Lung (tissue), 12 donors: ENCODE data around the gene TRAM2. TPM values are rescaled to one million over a fixed set of nuclear protein-coding genes. Genes with fewer than 3 reads are reported as not detected.

Source experiments
- ATAC-seq: fragments of 200-7000 bp; cut with Tn5 transposase; one replicate; pipeline ENCODE4 v1.9.1; 2020; ENCODE audit warnings: moderate number of reproducible peaks; ENCODE audit not compliant: insufficient read depth, low FRiP score
- DNase-seq, 3 donors: peaks; one replicate each; pipeline ENCODE4 v3.0.0-alpha.2; 2013 to 2017
- H3K27ac ChIP-seq, 2 donors: one replicate each; pipeline ENCODE4 v1.5.1; 2013; ENCODE audit warnings: mild to moderate bottlenecking in 2 of 2, moderate library complexity in 2 of 2, control low read depth in 1 of 2, inconsistent platforms in 1 of 2, low read depth in 1 of 2, low read length in 1 of 2
- H3K27me3 ChIP-seq, 3 donors: one replicate each; pipeline ENCODE4 v1.5.1; 2013; ENCODE audit warnings: low read length in 2 of 3; ENCODE audit not compliant: control insufficient read depth in 3 of 3, insufficient read depth in 3 of 3
- H3K36me3 ChIP-seq, 4 donors: one replicate each; pipeline ENCODE4 v1.5.1; 2013; ENCODE audit warnings: low read length in 4 of 4, mild to moderate bottlenecking in 1 of 4, moderate library complexity in 1 of 4; ENCODE audit not compliant: control insufficient read depth in 4 of 4, insufficient read depth in 4 of 4
- H3K4me1 ChIP-seq, 5 donors: one replicate each; pipeline ENCODE4 v1.5.1; 2013; ENCODE audit warnings: low read length in 5 of 5, mild to moderate bottlenecking in 2 of 5, moderate library complexity in 1 of 5; ENCODE audit not compliant: control insufficient read depth in 5 of 5, insufficient read depth in 5 of 5
- H3K4me3 ChIP-seq: one replicate; pipeline ENCODE4 v1.5.1; 2013; ENCODE audit warnings: mild to moderate bottlenecking, control low read depth, moderate library complexity
- H3K9ac ChIP-seq, 2 donors: one replicate each; pipeline ENCODE4 v1.5.1; 2013; ENCODE audit warnings: low read length in 2 of 2, control low read depth in 1 of 2; ENCODE audit not compliant: insufficient read depth in 1 of 2
- H3K9me3 ChIP-seq, 4 donors: one replicate each; pipeline ENCODE4 v1.5.1; 2013; ENCODE audit warnings: low read length in 3 of 4, mild to moderate bottlenecking in 1 of 4, moderate library complexity in 1 of 4; ENCODE audit not compliant: control insufficient read depth in 4 of 4, insufficient read depth in 3 of 4
- CTCF ChIP-seq: IDR thresholded peaks from 2 replicates; pipeline ENCODE4 v1.5.1; 2012; ENCODE audit warnings: mild to moderate bottlenecking; ENCODE audit errors: control extremely low read depth, extremely low read depth
- WGBS, 2 donors: extraction: QIAGEN DNeasy Blood & Tissue Kit; methylation state at CpG; one replicate each; pipeline ENCODE4 v1.1.7; 2013; 5-methylcytosine and 5-hydroxymethylcytosine counted together
- polyA plus RNA-seq, 2 donors: library from polyadenylated mRNA; stranded (reverse); fragments of 200-250 nt; gene quantifications; one replicate each; pipeline ENCODE4 v1.2.1, GENCODE V29; 2013
- total RNA-seq, 2 donors: library from RNA; depleted of rRNA in 1 of 2; stranded (reverse); fragments of >200 nt in 1 of 2; gene quantifications; one replicate each; pipeline ENCODE4 v1.2.1, GENCODE V29; 2014 to 2021
- donor health status: control.
- donor health status: control.
- donor health status: Bipolar disorder and iron deficiency.
- donor health status: healthy.
- donor health status: DM: yes; HTN: yes; CAD: no.

The TRAM2 gene
- total and polyA plus RNA-seq, 4 donors, result 4.4 to 33.4 (median 15.2) TPM

- peaks cover 0 to 5% (median under 1%) of the 10 kb centered on the region in 4 donors for H3K36me3 ChIP-seq
These were observed 10.1 kb upstream of the TRAM2 start for GRCh38 chr6:52587001-52587400.

GRCh38 chr6:52584203-52584602 lies 7.3 kb upstream of the TRAM2 start:
- H3K27ac ChIP-seq, result no peak overlapping the region
- TF ChIP-seq CTCF, result no peak
- DNase-seq (no peak), ATAC-seq (no peak)
- 95 to 100% methylated on average over 2 to 3 of the region's 3 CpGs for WGBS, 2 donors
- H3K4me3 ChIP-seq, result no peak overlapping the region
- no peaks in the 10 kb centered on the region for H3K9me3 ChIP-seq
- no peak overlapping the region for H3K9ac ChIP-seq
- H3K4me1 ChIP-seq, result peaks cover 0 to 15% (median 4%) of the 10 kb centered on the region in 5 donors
- H3K27me3 ChIP-seq, result no peaks in the 10 kb centered on the region
- H3K36me3 ChIP-seq, result peaks cover 0 to 5% (median under 1%) of the 10 kb centered on the region in 4 donors

More at GRCh38 chr6:52587001-52587400, 10.1 kb upstream of the TRAM2 start:
- WGBS, 2 donors, result 91 to 96% methylated on average over 3 of the region's 3 CpGs
- ATAC-seq, result no peak
- no peak for TF ChIP-seq CTCF
- Histone ChIP-seq H3K4me3 (no peak overlapping the region), H3K9ac (no peak overlapping the region), H3K27me3 (no peaks in the 10 kb centered on the region), H3K9me3 (no peaks in the 10 kb centered on the region), H3K4me1 (peaks cover 0 to 16% (median 6%) of the 10 kb centered on the region in 5 donors), H3K27ac (no peak overlapping the region)
- DNase-seq, result no peak

- TF ChIP-seq CTCF, result no peak
- 94 to 97% methylated on average over 6 of the region's 6 CpGs for WGBS, 2 donors
- Histone ChIP-seq H3K9me3 (no peaks in the 10 kb centered on the region), H3K9ac (no peak overlapping the region), H3K36me3 (peaks cover 0 to 5% (median under 1%) of the 10 kb centered on the region in 4 donors), H3K27ac (no peak overlapping the region), H3K4me1 (peaks cover 0 to 6% (median 1%) of the 10 kb centered on the region in 5 donors), H3K4me3 (no peak overlapping the region), H3K27me3 (no peaks in the 10 kb centered on the region)
- ATAC-seq, result no peak
- DNase-seq, result no peak
These were observed 6.1 kb upstream of the TRAM2 start for GRCh38 chr6:52582996-52583395.

- Histone ChIP-seq H3K4me3 (no peak overlapping the region), H3K36me3 (peaks cover 0 to 5% (median under 1%) of the 10 kb centered on the region in 4 donors), H3K9me3 (no peaks in the 10 kb centered on the region), H3K27ac (no peak overlapping the region), H3K27me3 (no peaks in the 10 kb centered on the region), H3K9ac (no peak overlapping the region), H3K4me1 (peaks cover 0 to 8% (median 1%) of the 10 kb centered on the region in 5 donors)
- ATAC-seq, result no peak
- no peak for TF ChIP-seq CTCF
- DNase-seq, result no peak
- 97 to 98% methylated on average over 3 of the region's 3 CpGs for WGBS, 2 donors
These were observed 5.6 kb upstream of the TRAM2 start for GRCh38 chr6:52582446-52582845.
